ENCODE data around the gene SPAG17.

Gene SPAG17

GRCh38 chr1:118075116-118075515 is 109.9 kb downstream of the SPAG17 start:
- DNase-seq (ENCODE audit: low spot score) = no peak

- no peak for DNase-seq (ENCODE audit: low spot score)
Observed at GRCh38 chr1:118073648-118074435, 111.2 kb downstream of the SPAG17 start.

- no peak for DNase-seq (ENCODE audit: low spot score)
Observed at GRCh38 chr1:118049981-118050380, 135.0 kb downstream of the SPAG17 start.

- no peak for DNase-seq (ENCODE audit: low spot score)
Observed at GRCh38 chr1:118047650-118048224, 137.3 kb downstream of the SPAG17 start.

- DNase-seq (ENCODE audit: low spot score) = no peak
Observed at GRCh38 chr1:118047006-118047649, 137.9 kb downstream of the SPAG17 start.

GRCh38 chr1:118043624-118044023 is 141.4 kb downstream of the SPAG17 start:
- no peak for DNase-seq (ENCODE audit: low spot score)

- no peak for DNase-seq (ENCODE audit: low spot score)
Observed at GRCh38 chr1:118042501-118042900, 142.5 kb downstream of the SPAG17 start.

GRCh38 chr1:118039170-118039569 is 145.9 kb downstream of the SPAG17 start:
- no peak for DNase-seq (ENCODE audit: low spot score)

- no peak for DNase-seq (ENCODE audit: low spot score)
Observed at GRCh38 chr1:118032883-118033282, 152.1 kb downstream of the SPAG17 start.

- no peak for DNase-seq (ENCODE audit: low spot score)
Observed at GRCh38 chr1:118028267-118028666, 156.8 kb downstream of the SPAG17 start.

GRCh38 chr1:118023199-118023598 is 161.8 kb downstream of the SPAG17 start:
- no peak for DNase-seq (ENCODE audit: low spot score)

GRCh38 chr1:118021668-118022067 is 163.4 kb downstream of the SPAG17 start:
- DNase-seq (ENCODE audit: low spot score) = no peak

GRCh38 chr1:118018060-118018459 is 167.0 kb downstream of the SPAG17 start:
- DNase-seq (ENCODE audit: low spot score) = no peak

- no peak for DNase-seq (ENCODE audit: low spot score)
Observed at GRCh38 chr1:118013938-118014337, 171.1 kb downstream of the SPAG17 start.

- DNase-seq (ENCODE audit: low spot score) = no peak
Observed at GRCh38 chr1:118013336-118013735, 171.7 kb downstream of the SPAG17 start.

- no peak for DNase-seq (ENCODE audit: low spot score)
Observed at GRCh38 chr1:118012515-118013124, 172.4 kb downstream of the SPAG17 start.

GRCh38 chr1:118008011-118008410 is 177.0 kb downstream of the SPAG17 start:
- no peak for DNase-seq (ENCODE audit: low spot score)

- no peak for DNase-seq (ENCODE audit: low spot score)
Observed at GRCh38 chr1:118007391-118007790, 177.6 kb downstream of the SPAG17 start.

- DNase-seq (ENCODE audit: low spot score) = no peak
Observed at GRCh38 chr1:118004312-118004711, 180.7 kb downstream of the SPAG17 start.

GRCh38 chr1:117985973-117986372 is 199.1 kb downstream of the SPAG17 start:
- no peak for DNase-seq (ENCODE audit: low spot score)

- no peak for DNase-seq (ENCODE audit: low spot score)
Observed at GRCh38 chr1:117985239-117985638, 199.8 kb downstream of the SPAG17 start.

GRCh38 chr1:117981455-117982192 is 203.4 kb downstream of the SPAG17 start:
- DNase-seq (ENCODE audit: low spot score) = no peak

Data from pons (tissue), 1 donor.